PC-9 (cell line): Measurements from ENCODE around the gene LCE3D.

Source experiments
- CTCF ChIP-seq: fragments of 200-600 bp; sonication (generic); conservative IDR thresholded peaks from 2 replicates; pipeline ENCODE4 v1.6.1; 2017; ENCODE audit warnings: mixed run types, antibody characterized with exemption, mild to moderate bottlenecking, moderate library complexity
- EZH2 ChIP-seq: fragments of 200-600 bp; sonication (generic); IDR thresholded peaks from 2 replicates; pipeline ENCODE4 v1.8.0; 2017; ENCODE audit warnings: antibody characterized with exemption, low read depth

GRCh38 chr1:152623203-152623844, 43.0 kb upstream of the LCE3D start:
- TF ChIP-seq EZH2 = no peak
- peak; percentile 30; the same call in 1 of the 2 replicates for TF ChIP-seq CTCF
